ENCODE results near the gene EEF2.

EEF2 gene

DNA sequence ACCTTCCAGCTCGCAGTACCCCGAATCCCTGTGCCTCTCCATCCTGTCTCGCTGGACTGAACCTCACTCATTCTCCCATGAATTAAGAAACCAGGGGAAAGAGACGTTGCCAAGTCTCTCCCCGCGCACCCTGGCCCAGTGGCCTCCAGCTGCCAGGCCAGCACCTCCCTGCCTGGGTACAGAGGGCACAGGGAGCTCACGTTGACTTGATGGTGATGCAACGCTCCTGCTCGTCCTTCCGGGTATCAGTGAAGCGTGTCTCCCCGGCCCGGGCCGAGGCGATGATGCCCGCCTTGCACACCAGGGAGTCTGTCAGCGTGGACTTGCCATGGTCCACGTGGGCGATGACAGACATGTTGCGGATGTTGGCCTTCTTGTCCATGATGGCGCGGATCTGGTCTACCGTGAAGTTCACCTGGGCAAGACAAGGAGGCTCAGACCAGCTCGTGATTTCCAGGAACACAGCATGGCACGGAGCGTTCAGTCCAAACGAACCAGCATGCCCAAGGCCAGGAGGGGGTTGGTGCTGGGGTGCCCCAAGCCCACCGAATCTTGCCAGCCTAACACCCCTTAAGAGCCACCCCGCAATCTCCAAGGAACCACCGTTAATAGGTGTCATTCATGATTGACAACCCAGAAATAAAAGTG, 1.2 kb downstream of the EEF2 start:
- peak; percentile 62 for DNase-seq

DNA sequence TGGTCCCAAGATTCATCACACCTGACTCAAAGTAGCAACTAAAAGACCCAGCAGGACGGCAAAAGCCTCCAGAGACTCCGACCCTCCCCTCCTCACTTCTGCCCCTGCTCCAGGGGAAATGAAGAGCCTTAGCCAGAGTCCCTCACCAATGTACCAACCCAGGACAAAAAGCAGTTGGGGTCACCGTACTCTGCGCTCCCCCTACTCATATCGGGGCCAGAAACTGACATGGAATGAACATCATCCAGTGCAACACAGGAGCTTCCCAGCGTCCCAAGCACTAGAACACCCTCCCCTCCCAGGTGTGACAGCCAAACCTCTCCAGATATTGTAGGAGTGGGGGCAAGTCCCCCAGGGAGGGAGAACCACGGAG, 1.7 kb downstream of the EEF2 start:
- DNase-seq: no peak

DNA sequence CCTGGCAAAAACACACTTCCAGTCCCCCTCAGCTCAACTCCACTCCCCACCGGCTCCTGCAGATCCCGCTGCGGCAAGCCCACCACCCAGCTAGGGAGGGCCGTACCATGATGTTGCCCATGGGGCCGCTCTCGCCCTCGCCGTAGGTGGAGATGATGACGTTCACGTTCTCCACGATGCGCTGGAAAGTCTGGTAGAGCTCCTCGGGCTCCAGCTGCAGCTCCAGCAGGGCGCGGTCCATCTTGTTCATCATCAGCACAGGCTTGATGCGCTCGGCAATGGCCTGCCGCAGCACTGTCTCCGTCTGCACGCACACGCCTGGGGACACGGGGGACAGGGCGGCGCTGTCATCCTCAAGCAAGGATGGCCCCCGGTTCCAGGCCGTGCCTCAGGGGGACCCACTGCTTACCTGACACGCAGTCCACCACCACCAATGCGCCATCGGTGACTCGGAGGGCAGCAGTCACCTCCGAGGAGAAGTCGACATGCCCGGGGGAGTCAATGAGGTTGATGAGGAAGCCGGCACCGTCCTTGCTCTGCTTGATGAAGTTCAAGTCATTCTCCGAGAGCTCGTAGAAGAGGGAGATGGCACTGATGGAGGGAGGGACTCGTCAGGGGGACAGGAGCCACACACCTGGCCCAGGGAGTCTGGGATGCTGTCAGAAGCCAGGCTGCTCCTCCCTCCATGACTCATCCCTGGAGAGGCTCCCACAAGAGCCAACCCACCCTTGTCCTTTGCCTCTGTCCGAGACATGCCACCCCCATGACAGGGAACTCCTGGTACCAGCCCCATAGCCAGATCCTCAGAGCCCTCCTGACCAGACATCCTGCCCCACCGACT, 2.3 kb downstream of the EEF2 start:
- peak; percentile 42 for DNase-seq

- DNase-seq: no peak
Observed at GRCh38 chr19:3981736-3982681, 3.3 kb downstream of the EEF2 start.

GRCh38 chr19:3981373-3981735, 3.9 kb downstream of the EEF2 start:
- DNase-seq: peak; percentile 15

- DNase-seq: peak; percentile 14
Observed at GRCh38 chr19:3980353-3981251, 4.7 kb downstream of the EEF2 start.

DNA sequence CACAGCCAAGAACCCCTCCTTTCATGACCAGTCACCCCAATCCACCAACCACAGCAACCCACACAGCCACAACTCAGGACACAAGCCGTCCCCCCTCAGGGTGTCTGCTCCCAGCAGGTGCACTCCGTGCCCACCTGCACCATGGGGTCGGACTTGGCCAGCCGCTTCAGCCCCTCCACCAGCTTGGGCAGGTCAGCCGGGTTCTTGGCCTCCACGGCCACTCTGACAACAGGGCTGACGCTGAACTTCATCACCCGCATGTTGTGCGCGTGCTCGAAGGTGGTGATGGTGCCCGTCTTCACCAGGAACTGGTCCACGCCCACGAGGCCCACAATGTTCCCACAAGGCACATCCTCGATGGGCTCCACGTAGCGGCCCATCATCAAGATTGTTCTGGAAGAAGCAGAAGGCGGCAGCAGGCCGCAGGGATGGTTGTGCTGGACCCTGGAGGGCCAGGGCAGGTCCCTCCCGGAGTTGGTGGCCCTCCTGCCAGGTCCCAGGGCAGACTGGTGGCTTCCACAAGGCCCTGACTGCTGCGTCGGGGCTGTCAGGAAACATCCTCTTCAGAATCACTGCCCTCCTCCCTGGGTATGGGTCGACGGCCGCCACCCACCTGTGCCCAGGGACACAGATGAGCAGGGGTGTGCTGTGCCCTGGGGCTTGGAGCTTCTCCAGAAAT, 5.5 kb downstream of the EEF2 start:
- peak; percentile 27 for DNase-seq

DNA sequence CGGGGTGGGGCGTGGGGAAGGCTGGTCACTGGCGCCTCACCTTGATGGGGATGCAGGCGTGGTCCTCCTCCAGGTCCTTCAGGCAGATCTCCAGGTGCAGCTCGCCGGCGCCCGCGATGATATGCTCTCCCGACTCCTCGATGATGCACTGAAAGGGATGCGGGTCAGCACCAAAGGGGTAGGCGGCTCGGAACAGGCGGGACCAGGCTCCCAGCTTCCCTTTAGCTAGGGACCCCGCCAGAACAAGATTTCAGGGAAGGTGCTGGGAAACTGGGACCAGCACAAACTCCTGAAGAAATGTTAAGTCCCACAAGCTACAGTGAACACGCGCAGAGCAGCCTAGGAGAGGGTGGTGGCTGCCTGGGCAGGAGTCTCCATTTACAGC, 6.0 kb downstream of the EEF2 start:
- DNase-seq: peak; percentile 30

DNA sequence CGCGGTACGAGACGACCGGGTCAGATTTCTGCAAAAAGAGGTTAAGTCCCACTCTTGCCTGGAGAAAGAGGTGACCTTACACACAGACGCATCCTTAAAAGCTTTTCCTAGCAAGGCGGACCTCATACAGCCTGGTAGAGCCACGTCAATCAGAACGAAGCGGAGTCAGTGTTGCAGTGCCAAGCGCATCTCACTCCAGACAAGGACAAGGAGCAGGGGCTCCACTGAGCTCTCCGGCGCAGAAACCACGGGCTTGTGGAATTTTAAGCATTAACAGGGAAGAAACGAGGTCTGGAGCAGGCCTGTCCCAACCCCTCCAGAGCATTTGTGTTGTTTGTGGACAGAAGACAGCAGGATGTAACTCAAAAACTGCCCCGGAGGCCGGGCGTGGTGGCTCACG, 7.1 kb downstream of the EEF2 start:
- no peak for DNase-seq

GRCh38 chr19:3977242-3978143, 7.8 kb downstream of the EEF2 start:
- peak; percentile 26 for DNase-seq

- DNase-seq: peak; percentile 56
Observed at GRCh38 chr19:3976495-3977241, 8.6 kb downstream of the EEF2 start.

- DNase-seq: peak; percentile 15
Observed at GRCh38 chr19:3975637-3976087, 9.6 kb downstream of the EEF2 start.

- no peak for DNase-seq
Observed at GRCh38 chr19:3975144-3975543, 10.1 kb downstream of the EEF2 start.

GRCh38 chr19:3970808-3971598, 14.3 kb downstream of the EEF2 start, which contains the start of gene DAPK3:
Gene DAPK3 (minus strand): TSS chr19:3971099. CDS start chr19:3969735, 1,364 bp downstream.
- peak; percentile 98 for DNase-seq

DNA sequence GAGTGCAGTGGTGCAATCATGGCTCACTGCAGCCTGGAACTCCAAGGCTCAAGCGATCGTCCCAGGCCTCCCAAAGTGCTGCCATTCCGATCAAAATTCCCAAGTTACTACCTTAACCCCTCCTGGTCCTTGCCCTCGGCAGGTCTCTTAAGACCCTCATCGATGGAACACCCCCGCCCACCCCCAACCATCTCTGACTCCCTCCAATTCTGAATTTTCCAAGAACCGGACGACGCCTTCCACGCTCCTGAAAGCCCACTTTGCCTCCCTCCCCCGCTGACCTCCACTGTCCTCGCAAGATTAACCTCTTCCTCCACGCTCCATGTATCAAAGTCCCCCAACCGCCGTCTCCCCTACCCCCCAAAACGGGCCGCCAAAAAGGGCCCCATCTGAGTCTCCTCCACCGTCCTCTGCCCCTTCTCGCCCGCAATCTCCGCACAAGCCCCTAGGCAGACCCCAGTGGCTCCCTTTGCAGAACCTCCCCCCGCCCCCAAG, 14.9 kb downstream of the EEF2 start:
- DNase-seq: no peak

DNA sequence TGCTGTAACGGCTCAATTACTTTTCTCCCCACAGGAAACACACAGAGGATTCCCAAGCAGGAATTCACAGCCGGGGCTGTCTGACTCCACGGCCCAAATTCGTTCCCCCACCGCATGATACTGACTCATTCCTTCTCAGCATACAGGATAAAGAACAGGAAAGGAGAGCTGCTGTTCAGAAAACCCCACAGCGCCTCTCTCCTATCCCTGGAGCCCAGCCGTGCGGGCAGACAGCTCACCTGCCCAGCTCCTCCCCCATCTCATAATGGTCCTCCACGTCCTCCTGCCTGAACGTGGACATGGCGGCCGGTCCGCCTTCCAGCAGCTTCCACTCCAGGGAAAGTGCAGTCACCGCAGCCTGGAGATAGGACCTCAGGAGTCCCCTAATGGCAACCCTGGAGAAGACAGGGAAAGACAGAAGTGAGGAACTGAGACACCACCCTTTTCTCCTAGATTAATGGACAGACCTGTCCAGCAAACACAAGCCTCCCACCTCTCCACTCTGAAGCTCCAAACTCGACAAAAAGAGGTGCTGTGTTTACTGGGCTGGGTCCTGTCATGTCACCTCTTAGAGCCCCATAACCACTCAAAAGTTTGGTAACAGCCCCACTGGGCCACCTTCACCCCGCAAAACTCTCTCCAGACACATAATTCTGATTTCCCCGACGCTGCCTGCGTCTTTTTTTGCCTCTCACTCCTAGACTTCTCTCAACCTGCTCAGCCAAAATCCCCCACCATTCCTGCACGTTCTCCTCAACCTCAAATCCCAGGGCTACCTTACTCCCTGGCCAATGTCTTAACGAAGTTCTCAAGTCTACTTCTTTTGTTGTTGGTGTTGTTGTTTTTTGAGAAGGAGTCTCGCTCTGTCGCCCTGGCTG, 15.6 kb downstream of the EEF2 start:
- DNase-seq: no peak
